ENCODE measurements around the gene IQCK. TPM values are rescaled to one million over a fixed set of nuclear protein-coding genes. Genes with fewer than 3 reads are reported as not detected.
A peak's percentile ranks its signal among the peaks of the same experiment; 100 is the strongest.
"Not testable (repeated sequence)": the region's sequence is repeated elsewhere in the genome, so short reads cannot be mapped to it uniquely, and the experiment has no call there.

The IQCK gene
- total RNA-seq, 1 donor from 2014 or later, result 18.6 TPM

DNA sequence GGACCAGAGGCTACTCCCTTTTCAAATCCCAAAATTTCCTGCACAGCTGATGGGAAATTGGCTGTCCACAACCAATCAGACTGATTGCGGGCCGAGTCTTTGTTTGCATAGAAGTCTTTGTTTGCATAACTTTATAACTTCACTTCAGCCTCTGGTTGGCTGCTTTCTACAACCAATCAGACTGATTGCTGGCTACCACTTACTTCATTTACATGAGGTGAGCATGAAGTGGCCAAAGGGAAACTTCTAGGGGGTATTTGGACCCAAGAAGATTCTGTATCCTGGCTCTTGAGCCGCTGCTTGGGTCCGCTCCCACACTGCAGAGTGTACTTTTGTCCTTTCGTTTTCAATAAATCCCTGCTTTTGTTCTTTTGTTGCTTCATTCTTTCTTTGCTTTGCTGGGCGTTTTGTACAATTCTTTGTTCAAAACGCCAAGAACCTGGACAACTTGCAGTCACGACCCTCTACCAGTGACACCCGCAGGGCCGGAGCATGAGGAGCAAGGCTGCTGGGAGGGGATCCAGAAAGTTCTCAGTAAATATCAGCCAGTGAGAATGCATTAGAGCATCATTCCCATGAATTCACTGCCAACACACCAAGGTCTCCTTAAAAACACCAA, 67.5 kb downstream of the IQCK start:
- Mint-ChIP-seq H3K27me3 (ENCODE audit: unreplicated experiment) (peaks cover 2% of the 10 kb centered on the region), H3K4me1 (ENCODE audit: unreplicated experiment) (peaks cover 4% of the 10 kb centered on the region), H3K36me3 (ENCODE audit: low read depth, unreplicated experiment) (no peaks in the 10 kb centered on the region), H3K27ac (ENCODE audit: unreplicated experiment) (no peak overlapping the region), H3K9me3 (ENCODE audit: unreplicated experiment) (no peaks in the 10 kb centered on the region), H3K4me3 (ENCODE audit: unreplicated experiment) (no peak overlapping the region)
- TF ChIP-seq, protein P1, sequence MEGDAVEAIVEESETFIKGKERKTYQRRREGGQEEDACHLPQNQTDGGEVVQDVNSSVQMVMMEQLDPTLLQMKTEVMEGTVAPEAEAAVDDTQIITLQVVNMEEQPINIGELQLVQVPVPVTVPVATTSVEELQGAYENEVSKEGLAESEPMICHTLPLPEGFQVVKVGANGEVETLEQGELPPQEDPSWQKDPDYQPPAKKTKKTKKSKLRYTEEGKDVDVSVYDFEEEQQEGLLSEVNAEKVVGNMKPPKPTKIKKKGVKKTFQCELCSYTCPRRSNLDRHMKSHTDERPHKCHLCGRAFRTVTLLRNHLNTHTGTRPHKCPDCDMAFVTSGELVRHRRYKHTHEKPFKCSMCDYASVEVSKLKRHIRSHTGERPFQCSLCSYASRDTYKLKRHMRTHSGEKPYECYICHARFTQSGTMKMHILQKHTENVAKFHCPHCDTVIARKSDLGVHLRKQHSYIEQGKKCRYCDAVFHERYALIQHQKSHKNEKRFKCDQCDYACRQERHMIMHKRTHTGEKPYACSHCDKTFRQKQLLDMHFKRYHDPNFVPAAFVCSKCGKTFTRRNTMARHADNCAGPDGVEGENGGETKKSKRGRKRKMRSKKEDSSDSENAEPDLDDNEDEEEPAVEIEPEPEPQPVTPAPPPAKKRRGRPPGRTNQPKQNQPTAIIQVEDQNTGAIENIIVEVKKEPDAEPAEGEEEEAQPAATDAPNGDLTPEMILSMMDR (IDR thresholded peaks at IDR 0.05; ENCODE audit: unreplicated experiment), result no peak
- DNase-seq (ENCODE audit: low spot score), result no peak

DNA sequence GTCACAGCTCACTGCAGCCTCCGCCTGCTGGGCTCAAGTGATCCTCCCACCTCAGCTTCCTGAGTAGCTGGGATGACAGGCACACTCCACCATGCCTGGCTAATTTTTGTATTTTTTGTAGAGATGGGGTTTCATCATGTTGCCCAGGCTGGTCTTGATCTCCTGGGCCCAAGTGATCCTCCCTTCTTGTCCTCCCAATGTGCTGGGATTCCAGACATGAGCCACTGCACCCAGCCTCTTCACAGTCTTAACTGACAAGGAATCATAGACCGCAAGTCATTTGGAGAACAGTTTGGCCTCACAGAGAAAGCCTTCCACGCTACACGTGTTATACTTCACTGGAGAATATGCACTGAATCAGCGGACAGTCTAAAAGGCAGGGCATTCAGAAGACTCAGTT, 83.3 kb downstream of the IQCK start:
- H3K36me3 Mint-ChIP-seq (ENCODE audit: low read depth, unreplicated experiment), result peaks cover 15% of the 10 kb centered on the region
- not testable (repeated sequence) for DNase-seq (ENCODE audit: low spot score); H3K27me3 Mint-ChIP-seq (ENCODE audit: unreplicated experiment); H3K27ac Mint-ChIP-seq (ENCODE audit: unreplicated experiment); H3K4me3 Mint-ChIP-seq (ENCODE audit: unreplicated experiment)
- peaks cover 17% of the 10 kb centered on the region for H3K9me3 Mint-ChIP-seq (ENCODE audit: unreplicated experiment)
- H3K4me1 Mint-ChIP-seq (ENCODE audit: unreplicated experiment), result peaks cover 28% of the 10 kb centered on the region

DNA sequence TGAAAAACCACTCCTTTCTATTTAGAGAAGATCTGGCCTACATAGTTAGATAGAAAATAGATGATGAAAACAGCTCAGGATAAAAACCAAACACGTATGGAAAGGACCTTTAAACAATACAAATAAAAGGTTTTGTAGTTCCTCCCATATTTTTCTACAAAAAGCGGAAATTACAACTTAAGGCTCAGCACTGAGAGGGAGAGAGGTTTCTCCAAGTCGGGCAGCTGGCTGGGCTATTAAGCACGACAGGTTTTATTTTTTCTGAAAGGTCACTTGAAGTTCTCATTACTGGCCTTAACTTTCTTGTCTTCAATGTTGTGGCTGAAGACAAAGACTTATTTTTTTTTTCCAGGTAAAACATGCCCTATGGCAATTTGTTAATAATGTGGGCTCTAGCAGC, 83.8 kb downstream of the IQCK start:
- peaks cover 17% of the 10 kb centered on the region for H3K9me3 Mint-ChIP-seq (ENCODE audit: unreplicated experiment)
- H3K36me3 Mint-ChIP-seq (ENCODE audit: low read depth, unreplicated experiment), result peaks cover 15% of the 10 kb centered on the region
- H3K27me3 Mint-ChIP-seq (ENCODE audit: unreplicated experiment); H3K4me3 Mint-ChIP-seq (ENCODE audit: unreplicated experiment); H3K27ac Mint-ChIP-seq (ENCODE audit: unreplicated experiment); DNase-seq (ENCODE audit: low spot score): not testable (repeated sequence)
- peaks cover 28% of the 10 kb centered on the region for H3K4me1 Mint-ChIP-seq (ENCODE audit: unreplicated experiment)

DNA sequence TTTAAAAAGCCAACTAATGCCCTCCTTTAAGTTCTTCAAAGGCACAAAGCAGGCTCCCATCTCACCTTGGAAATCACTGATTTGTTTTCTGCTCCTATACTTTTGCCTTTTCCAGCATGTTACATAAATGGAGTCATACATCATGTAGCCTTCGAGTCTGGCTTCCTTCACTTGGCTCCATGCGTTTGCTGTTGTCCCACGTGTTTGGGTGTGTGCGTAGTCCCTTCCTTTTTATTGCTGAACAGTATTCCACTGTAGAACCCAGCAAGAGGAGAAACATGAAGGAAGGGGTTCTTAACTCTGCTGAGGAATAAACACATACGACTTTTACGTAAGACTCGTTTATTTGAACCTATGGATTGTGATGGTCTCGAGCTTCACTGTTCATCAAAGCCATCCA, 84.5 kb downstream of the IQCK start:
- Mint-ChIP-seq H3K9me3 (ENCODE audit: unreplicated experiment) (peaks cover 17% of the 10 kb centered on the region), H3K36me3 (ENCODE audit: low read depth, unreplicated experiment) (peaks cover 15% of the 10 kb centered on the region), H3K4me3 (ENCODE audit: unreplicated experiment) (no peak overlapping the region), H3K27me3 (ENCODE audit: unreplicated experiment) (peaks cover 3% of the 10 kb centered on the region), H3K27ac (ENCODE audit: unreplicated experiment) (peak overlapping the region; percentile 44), H3K4me1 (ENCODE audit: unreplicated experiment) (peaks cover 28% of the 10 kb centered on the region)
- TF ChIP-seq, protein P1 (IDR thresholded peaks at IDR 0.05; ENCODE audit: unreplicated experiment), result no peak
- DNase-seq (ENCODE audit: low spot score), result no peak

DNA sequence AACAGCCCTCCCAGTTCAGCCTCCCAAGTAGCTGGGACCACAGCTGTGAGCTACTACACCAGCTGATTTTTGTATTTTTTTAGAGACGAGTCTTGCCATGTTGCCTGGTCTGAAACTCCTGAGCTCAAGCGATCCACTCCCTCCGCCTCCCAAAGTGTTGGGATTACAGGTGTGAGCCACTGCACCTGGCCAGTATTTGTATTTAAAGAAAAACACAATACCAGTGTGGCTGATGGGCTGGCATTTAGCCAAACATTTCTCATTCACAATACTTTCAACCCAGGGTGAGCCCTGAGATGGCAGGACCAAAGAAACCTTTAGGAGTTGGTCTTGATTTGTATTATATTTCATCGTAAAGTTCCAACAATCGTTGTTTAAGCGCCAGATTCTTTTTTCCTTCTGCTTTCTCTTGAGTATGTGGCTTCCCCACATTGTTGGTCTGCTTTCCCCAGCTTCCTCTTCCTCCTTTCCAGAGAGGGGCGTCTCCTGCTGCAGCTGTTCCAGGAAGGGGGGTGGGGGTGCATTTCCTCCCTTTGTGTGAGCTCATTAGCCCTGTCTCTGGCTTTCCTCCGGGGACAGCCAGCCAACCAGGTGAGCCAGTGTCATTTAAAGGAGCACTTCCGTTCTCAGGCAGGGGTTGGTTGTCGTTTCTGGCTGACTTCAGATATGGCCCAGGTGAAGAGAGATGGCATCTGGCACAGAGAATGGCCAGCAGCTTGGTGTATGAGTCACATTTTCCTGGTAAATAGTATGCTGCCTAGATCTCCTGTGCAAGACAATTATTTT, 86.7 kb downstream of the IQCK start:
- H3K4me3 Mint-ChIP-seq (ENCODE audit: unreplicated experiment), result peak overlapping the region; percentile 66
- DNase-seq (ENCODE audit: low spot score), result peak; percentile 81
- peaks cover 17% of the 10 kb centered on the region for H3K9me3 Mint-ChIP-seq (ENCODE audit: unreplicated experiment)
- H3K36me3 Mint-ChIP-seq (ENCODE audit: low read depth, unreplicated experiment), result peaks cover 15% of the 10 kb centered on the region
- H3K27me3 Mint-ChIP-seq (ENCODE audit: unreplicated experiment), result peaks cover 3% of the 10 kb centered on the region
- H3K27ac Mint-ChIP-seq (ENCODE audit: unreplicated experiment), result peak overlapping the region; percentile 99
- peaks cover 28% of the 10 kb centered on the region for H3K4me1 Mint-ChIP-seq (ENCODE audit: unreplicated experiment)
- TF ChIP-seq, protein P1 (IDR thresholded peaks at IDR 0.05; ENCODE audit: unreplicated experiment), result no peak
